Panc1 (cell line): ENCODE measurements around the gene CUL5.
"Not testable (repeated sequence)": the region's sequence is repeated elsewhere in the genome, so short reads cannot be mapped to it uniquely, and the experiment has no call there.

Source experiments
- POLR2AphosphoS5 ChIP-seq: IDR thresholded peaks from 2 replicates; pipeline ENCODE4 v1.6.1; 2012; ENCODE audit warnings: mild to moderate bottlenecking, low read depth, low read length, moderate library complexity
- TF ChIP-seq, protein P1 (sequence below): fragments of 450-650 bp; IDR thresholded peaks from 2 replicates; pipeline ENCODE4 v1.5.1; 2017; ENCODE audit warnings: mild to moderate bottlenecking
- TF ChIP-seq, protein P2 (sequence below), 2 experiments: IDR thresholded peaks; 2 replicates each; pipeline ENCODE4 v1.6.1; 2011 to 2012; ENCODE audit warnings: low read depth in 2 of 2, control low read depth in 1 of 2, low read length in 1 of 2, mild to moderate bottlenecking in 1 of 2, moderate library complexity in 1 of 2; ENCODE audit not compliant: insufficient read depth in 1 of 2

DNA sequence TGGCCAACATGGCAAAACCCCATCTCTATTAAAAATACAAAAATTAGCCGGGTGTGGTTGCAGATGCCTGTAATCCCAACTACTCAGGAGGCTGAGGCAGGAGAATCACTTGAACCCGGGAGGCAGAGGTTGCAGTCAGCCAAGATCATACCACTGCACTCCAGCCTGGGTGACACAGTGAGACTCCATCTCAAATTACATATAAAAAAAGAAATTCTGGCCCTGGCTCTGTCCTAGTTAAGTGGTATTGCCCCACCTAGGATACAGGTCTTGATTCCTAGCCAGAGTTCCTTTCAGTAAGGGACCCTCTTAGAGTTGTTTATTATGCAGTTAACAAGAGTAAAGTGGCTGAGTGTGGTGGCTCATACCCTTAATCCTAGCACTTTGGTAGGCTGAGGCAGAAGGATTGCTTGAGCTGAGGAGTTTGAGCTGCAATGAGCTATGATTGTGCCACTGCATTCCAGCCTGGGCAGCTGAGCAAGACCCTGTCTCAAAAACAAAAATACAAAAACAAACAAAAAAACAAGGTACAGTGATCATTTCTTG lies 124.4 kb downstream of the CUL5 start:
- TF ChIP-seq, protein P1, sequence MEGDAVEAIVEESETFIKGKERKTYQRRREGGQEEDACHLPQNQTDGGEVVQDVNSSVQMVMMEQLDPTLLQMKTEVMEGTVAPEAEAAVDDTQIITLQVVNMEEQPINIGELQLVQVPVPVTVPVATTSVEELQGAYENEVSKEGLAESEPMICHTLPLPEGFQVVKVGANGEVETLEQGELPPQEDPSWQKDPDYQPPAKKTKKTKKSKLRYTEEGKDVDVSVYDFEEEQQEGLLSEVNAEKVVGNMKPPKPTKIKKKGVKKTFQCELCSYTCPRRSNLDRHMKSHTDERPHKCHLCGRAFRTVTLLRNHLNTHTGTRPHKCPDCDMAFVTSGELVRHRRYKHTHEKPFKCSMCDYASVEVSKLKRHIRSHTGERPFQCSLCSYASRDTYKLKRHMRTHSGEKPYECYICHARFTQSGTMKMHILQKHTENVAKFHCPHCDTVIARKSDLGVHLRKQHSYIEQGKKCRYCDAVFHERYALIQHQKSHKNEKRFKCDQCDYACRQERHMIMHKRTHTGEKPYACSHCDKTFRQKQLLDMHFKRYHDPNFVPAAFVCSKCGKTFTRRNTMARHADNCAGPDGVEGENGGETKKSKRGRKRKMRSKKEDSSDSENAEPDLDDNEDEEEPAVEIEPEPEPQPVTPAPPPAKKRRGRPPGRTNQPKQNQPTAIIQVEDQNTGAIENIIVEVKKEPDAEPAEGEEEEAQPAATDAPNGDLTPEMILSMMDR, result not testable (repeated sequence)
- not testable (repeated sequence) for TF ChIP-seq POLR2AphosphoS5
- TF ChIP-seq, protein P2, sequence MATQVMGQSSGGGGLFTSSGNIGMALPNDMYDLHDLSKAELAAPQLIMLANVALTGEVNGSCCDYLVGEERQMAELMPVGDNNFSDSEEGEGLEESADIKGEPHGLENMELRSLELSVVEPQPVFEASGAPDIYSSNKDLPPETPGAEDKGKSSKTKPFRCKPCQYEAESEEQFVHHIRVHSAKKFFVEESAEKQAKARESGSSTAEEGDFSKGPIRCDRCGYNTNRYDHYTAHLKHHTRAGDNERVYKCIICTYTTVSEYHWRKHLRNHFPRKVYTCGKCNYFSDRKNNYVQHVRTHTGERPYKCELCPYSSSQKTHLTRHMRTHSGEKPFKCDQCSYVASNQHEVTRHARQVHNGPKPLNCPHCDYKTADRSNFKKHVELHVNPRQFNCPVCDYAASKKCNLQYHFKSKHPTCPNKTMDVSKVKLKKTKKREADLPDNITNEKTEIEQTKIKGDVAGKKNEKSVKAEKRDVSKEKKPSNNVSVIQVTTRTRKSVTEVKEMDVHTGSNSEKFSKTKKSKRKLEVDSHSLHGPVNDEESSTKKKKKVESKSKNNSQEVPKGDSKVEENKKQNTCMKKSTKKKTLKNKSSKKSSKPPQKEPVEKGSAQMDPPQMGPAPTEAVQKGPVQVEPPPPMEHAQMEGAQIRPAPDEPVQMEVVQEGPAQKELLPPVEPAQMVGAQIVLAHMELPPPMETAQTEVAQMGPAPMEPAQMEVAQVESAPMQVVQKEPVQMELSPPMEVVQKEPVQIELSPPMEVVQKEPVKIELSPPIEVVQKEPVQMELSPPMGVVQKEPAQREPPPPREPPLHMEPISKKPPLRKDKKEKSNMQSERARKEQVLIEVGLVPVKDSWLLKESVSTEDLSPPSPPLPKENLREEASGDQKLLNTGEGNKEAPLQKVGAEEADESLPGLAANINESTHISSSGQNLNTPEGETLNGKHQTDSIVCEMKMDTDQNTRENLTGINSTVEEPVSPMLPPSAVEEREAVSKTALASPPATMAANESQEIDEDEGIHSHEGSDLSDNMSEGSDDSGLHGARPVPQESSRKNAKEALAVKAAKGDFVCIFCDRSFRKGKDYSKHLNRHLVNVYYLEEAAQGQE (IDR thresholded peaks at IDR 0.05; ENCODE audit: insufficient read depth in 1 of 2, low read depth in 2 of 2, low read length in 1 of 2), result not testable (repeated sequence)
